B cell (primary cell): ENCODE results near the gene ZNF821. TPM values are rescaled to one million over a fixed set of nuclear protein-coding genes. Genes with fewer than 3 reads are reported as not detected.

Experiments used
- ATAC-seq: fragments of 200-7000 bp; cut with Tn5 transposase; one replicate; pipeline ENCODE4 v1.10.0; 2021; ENCODE audit warnings: low read depth, mild to moderate bottlenecking, moderate number of reproducible peaks, moderate library complexity
- CTCF ChIA-PET: fragments of 350-600 bp; sonication (Branson Sonifier 250); formaldehyde crosslinking; loops from one replicate; lab custom pipeline; 2021; ENCODE audit warnings: antibody characterized with exemption, inconsistent platforms; lab: Charles Lee
- POLR2A ChIA-PET: fragments of 350-600 bp; sonication (Branson Sonifier 250); formaldehyde crosslinking; loops from one replicate; lab custom pipeline; 2021; ENCODE audit warnings: antibody characterized with exemption; lab: Charles Lee
- DNase-seq: peaks from one replicate; pipeline ENCODE4 v3.0.0; 2013
- H2AFZ ChIP-seq: 2 replicates; pipeline ENCODE4 v1.6.1; 2012; ENCODE audit warnings: mild to moderate bottlenecking, low read depth, low read length; ENCODE audit not compliant: insufficient read depth, poor library complexity, severe bottlenecking
- H3K27ac ChIP-seq, 2 donors: 1 replicate in 1 of 2; 2 replicates in 1 of 2; pipeline ENCODE4 v1.5.1; 2012 to 2013; ENCODE audit warnings: low read length in 2 of 2, mild to moderate bottlenecking in 2 of 2, moderate library complexity in 1 of 2
- H3K27me3 ChIP-seq, 4 experiments: fragments of 200-600 bp in 1 of 4; sonication (generic) in 1 of 4; replicated peaks in 1 of 4; 1 replicate in 2 of 4; 2 replicates in 2 of 4; pipeline versions ENCODE4 v1.6.1 to v1.7.0; 2013 to 2016; ENCODE audit warnings: low read length in 3 of 4, mild to moderate bottlenecking in 2 of 4, mixed read lengths in 1 of 4, moderate library complexity in 1 of 4; ENCODE audit not compliant: insufficient read depth in 4 of 4, control insufficient read depth in 3 of 4; ENCODE audit errors: control extremely low read depth in 1 of 4
- H3K36me3 ChIP-seq, 2 experiments: replicated peaks in 1 of 2; 1 replicate in 1 of 2; 2 replicates in 1 of 2; pipeline versions ENCODE4 v1.6.1 to v1.7.1; 2013; ENCODE audit warnings: low read length in 1 of 2; ENCODE audit not compliant: insufficient read depth in 2 of 2, control insufficient read depth in 1 of 2; ENCODE audit errors: control extremely low read depth in 1 of 2, extremely low read depth in 1 of 2
- H3K4me1 ChIP-seq, 2 donors: fragments of 200-600 bp in 1 of 2; sonication (generic) in 1 of 2; 1 replicate in 1 of 2; 2 replicates in 1 of 2; pipeline versions ENCODE4 v1.5.1 to v1.6.1; 2013 to 2017; ENCODE audit warnings: low read length in 2 of 2; ENCODE audit not compliant: control insufficient read depth in 2 of 2, insufficient read depth in 2 of 2
- H3K4me2 ChIP-seq: replicated peaks from 2 replicates; pipeline ENCODE3; 2012; ENCODE audit warnings: mild to moderate bottlenecking, low read depth, low read length; ENCODE audit not compliant: poor library complexity, severe bottlenecking
- H3K4me3 ChIP-seq, 5 experiments: fragments of 200-600 bp in 1 of 5; sonication (generic) in 1 of 5; 1 replicate in 3 of 5; 2 replicates in 2 of 5; pipeline versions ENCODE4 v1.5.1 to v1.7.0; 2011 to 2016; ENCODE audit warnings: low read length in 4 of 5, mild to moderate bottlenecking in 4 of 5, low read depth in 2 of 5, control low read depth in 1 of 5, moderate library complexity in 1 of 5; ENCODE audit not compliant: insufficient read depth in 1 of 5; ENCODE audit errors: control extremely low read depth in 1 of 5, extremely low read depth in 1 of 5
- H3K79me2 ChIP-seq: fragments of 200-600 bp; sonication (generic); one replicate; pipeline ENCODE4 v1.6.0; 2016; ENCODE audit warnings: low read length; ENCODE audit not compliant: control insufficient read depth, insufficient read depth
- H3K9ac ChIP-seq: fragments of 200-600 bp; sonication (generic); 2 replicates; pipeline ENCODE4 v1.6.1; 2017; ENCODE audit warnings: mild to moderate bottlenecking, low read length, moderate library complexity
- H3K9me3 ChIP-seq, 3 donors: one replicate each; pipeline versions ENCODE4 v1.6.1 to v1.7.1; 2013; ENCODE audit warnings: low read length in 2 of 3; ENCODE audit not compliant: control insufficient read depth in 2 of 3, insufficient read depth in 1 of 3; ENCODE audit errors: control extremely low read depth in 1 of 3
- H4K20me1 ChIP-seq: 2 replicates; pipeline ENCODE4 v1.6.0; 2012; ENCODE audit warnings: mild to moderate bottlenecking, low read length; ENCODE audit not compliant: insufficient read depth, control insufficient read depth, poor library complexity, severe bottlenecking
- H3K27ac Mint-ChIP-seq: one replicate; pipeline ENCODE4 v1.8.0; 2021; ENCODE audit warnings: mixed read lengths
- H3K27me3 Mint-ChIP-seq: one replicate; pipeline ENCODE4 v1.8.0; 2021; ENCODE audit warnings: mixed read lengths
- H3K4me1 Mint-ChIP-seq: one replicate; pipeline ENCODE4 v1.8.0; 2021; ENCODE audit warnings: mixed read lengths
- H3K4me3 Mint-ChIP-seq: one replicate; pipeline ENCODE4 v1.8.0; 2021; ENCODE audit warnings: mixed read lengths
- H3K9me3 Mint-ChIP-seq: one replicate; pipeline ENCODE4 v1.8.0; 2022; ENCODE audit warnings: mixed read lengths; ENCODE audit not compliant: insufficient read depth
- EZH2 ChIP-seq: IDR thresholded peaks from 2 replicates; pipeline ENCODE4 v1.6.1; 2012; ENCODE audit warnings: borderline replicate concordance, low read depth, mild to moderate bottlenecking, moderate library complexity, low read length; ENCODE audit not compliant: insufficient read depth, poor library complexity, severe bottlenecking
- WGBS: methylation state at CpG from one replicate; pipeline ENCODE4 v1.1.5; 2013; ENCODE audit warnings: missing lambda C conversion rate; ENCODE audit not compliant: insufficient coverage; 5-methylcytosine and 5-hydroxymethylcytosine counted together
- intact Hi-C: fragments of 100-400 bp; cut with micrococcal nuclease; formaldehyde crosslinking; loops from one replicate; pipeline ENCODE4 v1.10.0; 2022
- polyA plus RNA-seq: library from polyadenylated mRNA; depleted of rRNA; stranded (reverse); fragments of >200 nt; gene quantifications from 2 replicates; pipeline ENCODE4 v1.2.3, GENCODE V29; 2012
- total RNA-seq, 2 donors: library from RNA; stranded (reverse); fragments of 120-200 nt in 1 of 2; gene quantifications; 1 replicate in 1 of 2; 2 replicates in 1 of 2; pipeline versions ENCODE4 v1.2.3 to v1.2.4, GENCODE V29; 2013 to 2022
- TF ChIP-seq, protein P1 (sequence below): fragments of 200-600 bp; IDR thresholded peaks from one replicate; pipeline ENCODE4 v1.8.0; 2022; ENCODE audit warnings: antibody characterized with exemption, mild to moderate bottlenecking

Gene ZNF821
- total and polyA plus RNA-seq, 2 donors (not counting 1 experiment from before 2014, with no cell fraction given) = 35.6 to 35.8 TPM

DNA sequence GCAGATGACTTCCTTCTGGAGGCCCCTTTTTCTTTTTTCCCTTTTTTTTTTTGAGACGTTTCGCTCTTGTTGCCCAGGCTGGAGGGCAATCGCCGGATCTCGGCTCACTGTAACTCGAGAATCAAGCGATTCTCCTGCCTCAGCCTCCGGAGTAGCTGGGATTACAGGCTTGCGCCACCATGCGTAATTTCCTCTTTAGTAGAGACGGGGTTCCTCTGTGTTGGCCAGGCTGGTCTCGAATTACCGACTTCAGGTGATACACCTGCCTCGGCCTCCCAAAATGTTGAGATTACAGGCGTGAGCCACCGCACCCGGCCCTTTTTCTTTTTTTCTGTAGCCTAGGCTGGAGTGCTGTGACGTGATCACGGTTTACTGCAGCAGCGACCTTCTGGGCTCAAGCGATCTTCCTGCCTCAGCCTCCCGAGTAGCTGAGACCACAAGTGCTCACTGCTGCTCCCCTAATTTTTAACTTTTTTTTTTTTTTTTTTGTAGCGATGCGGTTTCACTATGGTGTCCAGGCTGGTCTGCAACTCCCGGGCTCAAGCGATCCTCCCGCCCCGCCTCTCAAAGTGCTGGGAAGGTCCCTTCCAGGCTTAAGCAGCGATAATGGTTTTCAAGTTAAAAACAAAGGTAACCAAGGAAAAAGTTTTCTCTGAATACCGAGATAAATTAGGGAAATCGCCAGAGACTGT, 10.4 kb upstream of the ZNF821 start:
- CTCF ChIA-PET = interaction anchor here (0.7 to 8.1 kb wide), 4 partner anchors 11 to 109 kb away, joined by 3 to 69 read pairs (median 4); partner anchors contain the start of gene ZNF821
- Histone ChIP-seq H3K4me2 (peak overlapping the region; percentile 90), H4K20me1 (peaks cover 24% of the 10 kb centered on the region), H3K36me3 (no peaks in the 10 kb centered on the region), H3K79me2 (peaks cover 58% of the 10 kb centered on the region), H2AFZ (peak overlapping the region; percentile 83), H3K27ac (peak overlapping the region; percentile 83 to 88), H3K9me3 (no peaks in the 10 kb centered on the region), H3K27me3 (no peaks in the 10 kb centered on the region), H3K4me3 (peak overlapping the region; percentile 93 to 100 (median 99)), H3K4me1 (peaks cover 12 to 32% of the 10 kb centered on the region in 2 donors), H3K9ac (peak overlapping the region; percentile 96)
- intact Hi-C loops = loop anchor here (2.0 kb wide), 3 partner anchors 14 to 170 kb away; partner anchors contain the start of gene PHLPP2
- POLR2A ChIA-PET = interaction anchor here (0.6 to 4.9 kb wide), 8 partner anchors 10 to 329 kb away, joined by 3 to 37 read pairs (median 6); partner anchors contain the start of genes AP1G1 and ZNF821
- WGBS = under 1% methylated on average over 27 of the region's 31 CpGs
- Mint-ChIP-seq H3K4me1 (peaks cover 19% of the 10 kb centered on the region), H3K27ac (peak overlapping the region; percentile 98), H3K27me3 (no peaks in the 10 kb centered on the region), H3K9me3 (no peaks in the 10 kb centered on the region), H3K4me3 (peak overlapping the region; percentile 97)
- DNase-seq = peak; percentile 66
- TF ChIP-seq, protein P1, sequence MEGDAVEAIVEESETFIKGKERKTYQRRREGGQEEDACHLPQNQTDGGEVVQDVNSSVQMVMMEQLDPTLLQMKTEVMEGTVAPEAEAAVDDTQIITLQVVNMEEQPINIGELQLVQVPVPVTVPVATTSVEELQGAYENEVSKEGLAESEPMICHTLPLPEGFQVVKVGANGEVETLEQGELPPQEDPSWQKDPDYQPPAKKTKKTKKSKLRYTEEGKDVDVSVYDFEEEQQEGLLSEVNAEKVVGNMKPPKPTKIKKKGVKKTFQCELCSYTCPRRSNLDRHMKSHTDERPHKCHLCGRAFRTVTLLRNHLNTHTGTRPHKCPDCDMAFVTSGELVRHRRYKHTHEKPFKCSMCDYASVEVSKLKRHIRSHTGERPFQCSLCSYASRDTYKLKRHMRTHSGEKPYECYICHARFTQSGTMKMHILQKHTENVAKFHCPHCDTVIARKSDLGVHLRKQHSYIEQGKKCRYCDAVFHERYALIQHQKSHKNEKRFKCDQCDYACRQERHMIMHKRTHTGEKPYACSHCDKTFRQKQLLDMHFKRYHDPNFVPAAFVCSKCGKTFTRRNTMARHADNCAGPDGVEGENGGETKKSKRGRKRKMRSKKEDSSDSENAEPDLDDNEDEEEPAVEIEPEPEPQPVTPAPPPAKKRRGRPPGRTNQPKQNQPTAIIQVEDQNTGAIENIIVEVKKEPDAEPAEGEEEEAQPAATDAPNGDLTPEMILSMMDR = no peak
- TF ChIP-seq EZH2 = no peak
- peak; percentile 2 for ATAC-seq

GRCh38 chr16:71893888-71894228, 9.9 kb upstream of the ZNF821 start:
- Histone ChIP-seq H3K27ac (peak overlapping the region; percentile 13 to 88), H2AFZ (peak overlapping the region; percentile 83)
- no peak for ATAC-seq

More at GRCh38 chr16:71893888-71894228, 9.9 kb upstream of the ZNF821 start:
- peak overlapping the region; percentile 86 for H3K27ac Mint-ChIP-seq
- Histone ChIP-seq H3K4me2 (peak overlapping the region; percentile 90), H3K4me3 (peak overlapping the region; percentile 93 to 100 (median 99)), H3K9me3 (no peaks in the 10 kb centered on the region), H4K20me1 (peaks cover 19% of the 10 kb centered on the region), H3K4me1 (peaks cover 12 to 29% of the 10 kb centered on the region in 2 donors), H3K27me3 (no peaks in the 10 kb centered on the region), H3K9ac (peak overlapping the region; percentile 96), H3K36me3 (no peaks in the 10 kb centered on the region), H3K79me2 (peaks cover 55% of the 10 kb centered on the region)
- intact Hi-C loops = loop anchor here (2.0 kb wide), 3 partner anchors 13 to 169 kb away; partner anchors contain the start of gene PHLPP2
- H3K4me3 Mint-ChIP-seq = peak overlapping the region; percentile 97
- ChIA-PET CTCF (interaction anchor here (0.7 to 8.1 kb wide), 4 partner anchors 10 to 109 kb away, joined by 3 to 69 read pairs (median 4); partner anchors contain the start of gene ZNF821), POLR2A (interaction anchor here (0.6 to 4.9 kb wide), 6 partner anchors 10 to 85 kb away, joined by 3 to 37 read pairs (median 6); partner anchors contain the start of genes AP1G1 and ZNF821)
- H3K27me3 Mint-ChIP-seq = no peaks in the 10 kb centered on the region
- TF ChIP-seq EZH2 = no peak
- TF ChIP-seq, protein P1 = no peak
- H3K4me1 Mint-ChIP-seq = peaks cover 15% of the 10 kb centered on the region
- 50% methylated on average over 2 of the region's 7 CpGs for WGBS
- no peak for DNase-seq
- H3K9me3 Mint-ChIP-seq = no peaks in the 10 kb centered on the region
